Esophagus squamous epithelium (tissue), 5 donors: ENCODE results near the gene YIPF4. TPM values are rescaled to one million over a fixed set of nuclear protein-coding genes. Genes with fewer than 3 reads are reported as not detected.
"Not testable (repeated sequence)": the region's sequence is repeated elsewhere in the genome, so short reads cannot be mapped to it uniquely, and the experiment has no call there.

Source experiments
- DNase-seq: peaks from one replicate; lab custom pipeline; 2025; lab: John Stamatoyannopoulos, UW
- H3K27ac ChIP-seq, 4 donors: fragments of 200-600 bp; sonication (generic); one replicate each; pipeline ENCODE4 v1.5.1; 2016 to 2019; ENCODE audit warnings: mild to moderate bottlenecking in 1 of 4
- H3K27me3 ChIP-seq, 4 donors: fragments of 200-600 bp; sonication (generic); 1 replicate in 3 of 4; 2 replicates in 1 of 4; pipeline versions ENCODE4 v1.5.1 to v1.6.0; 2017 to 2021; ENCODE audit warnings: antibody characterized with exemption in 1 of 4
- H3K36me3 ChIP-seq, 3 donors: fragments of 200-600 bp; sonication (generic); one replicate each; pipeline ENCODE4 v1.5.1; 2016 to 2019
- H3K4me1 ChIP-seq, 3 donors: fragments of 200-600 bp; sonication (generic); one replicate each; pipeline ENCODE4 v1.5.1; 2017 to 2019
- H3K4me3 ChIP-seq, 4 donors: fragments of 200-600 bp; sonication (generic); 1 replicate in 3 of 4; 2 replicates in 1 of 4; pipeline ENCODE4 v1.5.1; 2016 to 2019; ENCODE audit warnings: mild to moderate bottlenecking in 2 of 4, moderate library complexity in 1 of 4
- H3K9me3 ChIP-seq, 3 donors: fragments of 200-600 bp; sonication (generic); one replicate each; pipeline ENCODE4 v1.5.1; 2016 to 2019
- CTCF ChIP-seq, 6 experiments: fragments of 450-650 bp in 4 of 6; fragments of 200-600 bp in 2 of 6; sonication (generic) in 2 of 6; IDR thresholded peaks; one replicate each; pipeline ENCODE4 v1.5.1; 2016 to 2019; ENCODE audit warnings: antibody characterized with exemption in 6 of 6, mild to moderate bottlenecking in 4 of 6, moderate library complexity in 4 of 6
- POLR2A ChIP-seq, 4 donors: fragments of 450-650 bp; IDR thresholded peaks; one replicate each; pipeline ENCODE4 v1.6.1; 2017; ENCODE audit warnings: antibody characterized with exemption in 4 of 4, mild to moderate bottlenecking in 4 of 4, moderate library complexity in 3 of 4
- WGBS, 2 donors: methylation state at CpG; one replicate each; pipeline ENCODE4 v1.1.5; 2018; 5-methylcytosine and 5-hydroxymethylcytosine counted together
- intact Hi-C: fragments of 100-400 bp; cut with DNase I; formaldehyde crosslinking; loops from one replicate; pipeline ENCODE4 v1.15.0; 2022
- total RNA-seq, 4 donors: library from RNA; depleted of rRNA; stranded (reverse); fragments of >200 nt; gene quantifications; one replicate each; pipeline ENCODE4 v1.1.0, GENCODE V29; 2016
- donor health status: DM: yes; HTN: yes; CAD: no.

The YIPF4 gene
- total RNA-seq, 4 donors from 2014 or later, result 11.9 to 34.9 (median 13.7) TPM

- no peaks in the 10 kb centered on the region for H3K9me3 ChIP-seq
- no peaks in the 10 kb centered on the region for H3K27me3 ChIP-seq
- peaks cover 4 to 23% (median 15%) of the 10 kb centered on the region in 3 donors for H3K4me1 ChIP-seq
- no peak for DNase-seq
- TF ChIP-seq CTCF (IDR thresholded peaks at IDR 0.05) (no peak), POLR2A (IDR thresholded peaks at IDR 0.05) (no peak)
- WGBS, 2 donors, result 64 to 78% methylated on average over 2 of the region's 2 CpGs
- H3K27ac ChIP-seq, result no peak overlapping the region
- H3K36me3 ChIP-seq, result peaks cover 4 to 64% (median 11%) of the 10 kb centered on the region in 3 donors
- no peak overlapping the region for H3K4me3 ChIP-seq
- intact Hi-C loops, result no loop called here
These were observed 14.0 kb downstream of the YIPF4 start for GRCh38 chr2:32291746-32292145.

GRCh38 chr2:32293493-32293892, 15.8 kb downstream of the YIPF4 start:
- intact Hi-C loops, H3K9me3 ChIP-seq, H3K4me3 ChIP-seq, H3K27ac ChIP-seq, DNase-seq, H3K27me3 ChIP-seq: not testable (repeated sequence)
- peaks cover 4 to 78% (median 11%) of the 10 kb centered on the region in 3 donors for H3K36me3 ChIP-seq
- H3K4me1 ChIP-seq, result peaks cover 4 to 16% (median 12%) of the 10 kb centered on the region in 3 donors
- WGBS, 2 donors, result 98 to 100% methylated on average over 2 to 5 of the region's 26 CpGs

GRCh38 chr2:32293966-32294562, 16.4 kb downstream of the YIPF4 start:
- H3K36me3 ChIP-seq, result peaks cover 4 to 83% (median 11%) of the 10 kb centered on the region in 3 donors
- H3K27ac ChIP-seq, DNase-seq, H3K9me3 ChIP-seq, intact Hi-C loops, H3K27me3 ChIP-seq, H3K4me3 ChIP-seq: not testable (repeated sequence)
- no CpG with 5 or more reads among the region's 43 CpGs for WGBS, 2 donors
- peaks cover 0 to 10% (median 8%) of the 10 kb centered on the region in 3 donors for H3K4me1 ChIP-seq

GRCh38 chr2:32310577-32310976, 32.9 kb downstream of the YIPF4 start:
- H3K4me3 ChIP-seq, result no peak overlapping the region
- no peak for DNase-seq
- no peaks in the 10 kb centered on the region for H3K27me3 ChIP-seq
- intact Hi-C loops, result no loop called here
- no peak overlapping the region for H3K27ac ChIP-seq
- peaks cover 0 to 55% (median 0%) of the 10 kb centered on the region in 3 donors for H3K36me3 ChIP-seq
- no peaks in the 10 kb centered on the region for H3K4me1 ChIP-seq
- H3K9me3 ChIP-seq, result no peaks in the 10 kb centered on the region
- no peak for TF ChIP-seq CTCF (IDR thresholded peaks at IDR 0.05)
- no peak for TF ChIP-seq POLR2A (IDR thresholded peaks at IDR 0.05)
- WGBS, 2 donors, result 94 to 99% methylated on average over 7 of the region's 7 CpGs

GRCh38 chr2:32314886-32315285, 37.2 kb downstream of the YIPF4 start:
- 93 to 96% methylated on average over 1 of the region's 1 CpG for WGBS, 2 donors
- no peaks in the 10 kb centered on the region for H3K9me3 ChIP-seq
- intact Hi-C loops, result no loop called here
- TF ChIP-seq POLR2A (IDR thresholded peaks at IDR 0.05) (no peak), CTCF (IDR thresholded peaks at IDR 0.05) (no peak)
- H3K27ac ChIP-seq, result no peak overlapping the region
- DNase-seq, result no peak
- H3K4me3 ChIP-seq, result no peak overlapping the region
- no peaks in the 10 kb centered on the region for H3K27me3 ChIP-seq
- H3K4me1 ChIP-seq, result no peaks in the 10 kb centered on the region
- H3K36me3 ChIP-seq, result peaks cover 0 to 18% (median 0%) of the 10 kb centered on the region in 3 donors

- intact Hi-C loops, DNase-seq, H3K27ac ChIP-seq, H3K36me3 ChIP-seq, H3K4me3 ChIP-seq, H3K4me1 ChIP-seq, H3K27me3 ChIP-seq, H3K9me3 ChIP-seq: not testable (repeated sequence)
- 95 to 100% methylated on average over 1 of the region's 1 CpG for WGBS, 2 donors
These were observed 51.0 kb downstream of the YIPF4 start for GRCh38 chr2:32328679-32329078.

- H3K9me3 ChIP-seq, H3K36me3 ChIP-seq, H3K4me1 ChIP-seq, H3K4me3 ChIP-seq, intact Hi-C loops, H3K27ac ChIP-seq, DNase-seq, H3K27me3 ChIP-seq: not testable (repeated sequence)
- 87 to 94% methylated on average over 8 to 14 of the region's 14 CpGs for WGBS, 2 donors
These were observed 51.7 kb downstream of the YIPF4 start for GRCh38 chr2:32329180-32329980.
